ENCODE results near the gene KBTBD8.

- TF ChIP-seq CTCF (IDR thresholded peaks at IDR 0.05): no peak
- TF ChIP-seq EP300 (IDR thresholded peaks at IDR 0.05): no peak
- TF ChIP-seq POLR2AphosphoS5 (IDR thresholded peaks at IDR 0.05): no peak
Observed at GRCh38 chr3:67033079-67033478, 35.0 kb downstream of the KBTBD8 start.

All from esophagus muscularis mucosa (tissue), 4 donors.